T-cell (primary cell): ENCODE measurements around the gene NEURL1B. TPM values are rescaled to one million over a fixed set of nuclear protein-coding genes. Genes with fewer than 3 reads are reported as not detected.
"Not testable (repeated sequence)": the region's sequence is repeated elsewhere in the genome, so short reads cannot be mapped to it uniquely, and the experiment has no call there.

Source experiments
- ATAC-seq, 4 experiments: fragments of 200-7000 bp in 3 of 4; fragments of 150-1000 bp in 1 of 4; cut with Tn5 transposase; replicated peaks in 1 of 4; 1 replicate in 3 of 4; 2 replicates in 1 of 4; pipeline ENCODE4 v1.10.0; 2021; ENCODE audit warnings: moderate library complexity in 3 of 4, mild to moderate bottlenecking in 2 of 4, moderate number of reproducible peaks in 1 of 4
- CTCF ChIA-PET, 2 donors: fragments of 300-600 bp; sonication (Branson Sonifier 250); formaldehyde crosslinking; loops; one replicate each; lab custom pipeline; 2022; ENCODE audit warnings: antibody characterized with exemption in 2 of 2; lab: Charles Lee
- POLR2A ChIA-PET, 2 donors: fragments of 300-600 bp; sonication (Branson Sonifier 250); formaldehyde crosslinking; loops; one replicate each; lab custom pipeline; 2022; ENCODE audit warnings: antibody characterized with exemption in 2 of 2; lab: Charles Lee
- DNase-seq, 35 experiments: peaks; one replicate each; pipeline versions ENCODE4 v3.0.0 to v3.0.0-alpha.2; 2013 to 2023
- H3K27ac ChIP-seq: one replicate; pipeline ENCODE4 v1.5.1; 2013; ENCODE audit warnings: low read length
- H3K27me3 ChIP-seq, 2 experiments: replicated peaks in 1 of 2; 1 replicate in 1 of 2; 2 replicates in 1 of 2; pipeline versions ENCODE4 v1.6.1 to v1.7.0; 2013; ENCODE audit warnings: low read length in 1 of 2, mixed read lengths in 1 of 2; ENCODE audit not compliant: control insufficient read depth in 2 of 2, insufficient read depth in 2 of 2; ENCODE audit errors: extremely low read depth in 1 of 2
- H3K36me3 ChIP-seq, 2 donors: 1 replicate in 1 of 2; 2 replicates in 1 of 2; pipeline versions ENCODE4 v1.6.1 to v1.7.0; 2013; ENCODE audit warnings: low read length in 1 of 2; ENCODE audit not compliant: control insufficient read depth in 2 of 2, insufficient read depth in 1 of 2; ENCODE audit errors: extremely low read depth in 1 of 2
- H3K4me1 ChIP-seq, 2 experiments: 1 replicate in 1 of 2; 2 replicates in 1 of 2; pipeline versions ENCODE4 v1.6.1 to v1.7.0; 2013; ENCODE audit warnings: low read length in 2 of 2, mixed read lengths in 1 of 2; ENCODE audit not compliant: insufficient read depth in 2 of 2, control insufficient read depth in 1 of 2; ENCODE audit errors: extremely low read depth in 1 of 2
- H3K4me3 ChIP-seq, 2 donors: 1 replicate in 1 of 2; 2 replicates in 1 of 2; pipeline versions ENCODE4 v1.5.1 to v1.7.0; 2013; ENCODE audit warnings: mild to moderate bottlenecking in 2 of 2, low read length in 1 of 2, moderate library complexity in 1 of 2; ENCODE audit not compliant: control insufficient read depth in 1 of 2; ENCODE audit errors: extremely low read depth in 1 of 2
- H3K9me3 ChIP-seq: 2 replicates; pipeline ENCODE4 v1.7.0; 2013
- H3K27ac Mint-ChIP-seq, 2 donors: one replicate each; pipeline ENCODE4 v1.8.0; 2020 to 2021; ENCODE audit warnings: mild to moderate bottlenecking in 2 of 2, mixed read lengths in 2 of 2
- H3K27me3 Mint-ChIP-seq, 2 donors: one replicate each; pipeline ENCODE4 v1.8.0; 2021 to 2022; ENCODE audit warnings: mixed read lengths in 2 of 2
- H3K36me3 Mint-ChIP-seq: one replicate; pipeline ENCODE4 v1.8.0; 2021; ENCODE audit warnings: mixed read lengths
- H3K4me1 Mint-ChIP-seq, 3 donors: one replicate each; pipeline ENCODE4 v1.8.0; 2020 to 2022; ENCODE audit warnings: mixed read lengths in 3 of 3, mild to moderate bottlenecking in 1 of 3
- H3K4me3 Mint-ChIP-seq, 3 donors: one replicate each; pipeline ENCODE4 v1.8.0; 2020 to 2022; ENCODE audit warnings: mild to moderate bottlenecking in 3 of 3, mixed read lengths in 3 of 3, moderate library complexity in 3 of 3
- H3K9me3 Mint-ChIP-seq, 3 donors: one replicate each; pipeline ENCODE4 v1.8.0; 2020 to 2022; ENCODE audit warnings: mixed read lengths in 3 of 3
- WGBS: methylation state at CpG from one replicate; pipeline ENCODE4 v1.1.5; 2013; ENCODE audit warnings: missing lambda C conversion rate; ENCODE audit not compliant: insufficient coverage; 5-methylcytosine and 5-hydroxymethylcytosine counted together
- total RNA-seq, 35 experiments: library from RNA in 6 of 35; stranded (reverse) in 6 of 35; fragments of 120-200 nt in 1 of 35; gene quantifications; one replicate each; pipeline versions ENCODE4 v1.2.1 to v1.2.4 and lab custom pipeline; 2013 to 2026

Gene NEURL1B
- total RNA-seq, 5 donors from 2014 or later (not counting 1 experiment from before 2014, with no cell fraction given), result 0.07 to 0.64 (median 0.20) TPM

- ATAC-seq (no peak), DNase-seq (no peak)
- no peaks in the 10 kb centered on the region for H3K36me3 Mint-ChIP-seq
- H3K4me1 Mint-ChIP-seq, result no peaks in the 10 kb centered on the region
- ChIA-PET POLR2A (no interaction called here), CTCF (no interaction called here)
- H3K4me3 Mint-ChIP-seq, result no peak overlapping the region
- H3K27me3 Mint-ChIP-seq, result peaks cover 0 to 3% of the 10 kb centered on the region in 2 donors
- Histone ChIP-seq H3K4me1 (no peaks in the 10 kb centered on the region), H3K4me3 (no peak overlapping the region), H3K27ac (no peak overlapping the region), H3K9me3 (no peaks in the 10 kb centered on the region), H3K27me3 (peaks cover 0 to 5% of the 10 kb centered on the region in 2 experiments), H3K36me3 (no peaks in the 10 kb centered on the region)
- no peak overlapping the region for H3K27ac Mint-ChIP-seq
- WGBS, result 100% methylated on average over 1 of the region's 9 CpGs
- H3K9me3 Mint-ChIP-seq, result peaks cover 0 to 3% (median 0%) of the 10 kb centered on the region in 3 donors
These were observed 29.4 kb downstream of the NEURL1B start for GRCh38 chr5:172670444-172670843.

- Mint-ChIP-seq H3K27me3 (peaks cover 0 to 3% of the 10 kb centered on the region in 2 donors), H3K27ac (no peak overlapping the region), H3K36me3 (no peaks in the 10 kb centered on the region), H3K9me3 (peaks cover 0 to 3% (median 0%) of the 10 kb centered on the region in 3 donors), H3K4me3 (no peak overlapping the region), H3K4me1 (no peaks in the 10 kb centered on the region)
- Histone ChIP-seq H3K4me1 (no peaks in the 10 kb centered on the region), H3K36me3 (no peaks in the 10 kb centered on the region), H3K27ac (no peak overlapping the region), H3K4me3 (no peak overlapping the region), H3K27me3 (peaks cover 0 to 5% of the 10 kb centered on the region in 2 experiments), H3K9me3 (no peaks in the 10 kb centered on the region)
- no peak for DNase-seq
- ATAC-seq, result no peak
- CTCF ChIA-PET, result no interaction called here
- POLR2A ChIA-PET, result no interaction called here
- 100% methylated on average over 2 of the region's 5 CpGs for WGBS
These were observed 30.0 kb downstream of the NEURL1B start for GRCh38 chr5:172671091-172671490.

- H3K36me3 Mint-ChIP-seq, result no peaks in the 10 kb centered on the region
- H3K4me1 Mint-ChIP-seq, result no peaks in the 10 kb centered on the region
- H3K27ac Mint-ChIP-seq, result no peak overlapping the region
- H3K27me3 ChIP-seq, result peaks cover 0 to 8% of the 10 kb centered on the region in 2 experiments
- WGBS, result no CpG with 5 or more reads among the region's 2 CpGs
- peaks cover 0 to 3% (median 0%) of the 10 kb centered on the region in 3 donors for H3K9me3 Mint-ChIP-seq
- CTCF ChIA-PET, result interaction anchor here in 1 of 2 donors (0.6 to 0.8 kb wide), 2 partner anchors 32 to 476 kb away, joined by 3 to 8 read pairs; no protein-coding TSS in a partner anchor
- no peak for ATAC-seq
- H3K4me3 ChIP-seq, result no peak overlapping the region
- POLR2A ChIA-PET, result interaction anchor here in 1 of 2 donors (0.5 kb wide), 1 partner anchor 403 kb away, joined by 3 read pairs; no protein-coding TSS in a partner anchor
- peaks cover 0 to 3% of the 10 kb centered on the region in 2 donors for H3K27me3 Mint-ChIP-seq
- H3K4me1 ChIP-seq, result no peaks in the 10 kb centered on the region
- H3K4me3 Mint-ChIP-seq, result no peak overlapping the region
- H3K9me3 ChIP-seq, result no peaks in the 10 kb centered on the region
- H3K27ac ChIP-seq, result no peak overlapping the region
- H3K36me3 ChIP-seq, result no peaks in the 10 kb centered on the region
- no peak for DNase-seq
These were observed 31.6 kb downstream of the NEURL1B start for GRCh38 chr5:172672681-172673080.

GRCh38 chr5:172674155-172674554, 33.1 kb downstream of the NEURL1B start:
- Mint-ChIP-seq H3K36me3 (no peaks in the 10 kb centered on the region), H3K27me3 (peaks cover 0 to 3% of the 10 kb centered on the region in 2 donors), H3K27ac (no peak overlapping the region), H3K9me3 (peaks cover 0 to 3% (median 0%) of the 10 kb centered on the region in 3 donors), H3K4me1 (no peaks in the 10 kb centered on the region), H3K4me3 (no peak overlapping the region)
- CTCF ChIA-PET, result no interaction called here
- Histone ChIP-seq H3K9me3 (no peaks in the 10 kb centered on the region), H3K36me3 (no peaks in the 10 kb centered on the region), H3K4me1 (no peaks in the 10 kb centered on the region), H3K27me3 (peaks cover 0 to 10% of the 10 kb centered on the region in 2 experiments), H3K4me3 (no peak overlapping the region), H3K27ac (no peak overlapping the region)
- ATAC-seq, result no peak
- no peak for DNase-seq
- POLR2A ChIA-PET, result interaction anchor here in 1 of 2 donors (0.6 kb wide), 1 partner anchor 39 kb away, joined by 7 read pairs; no protein-coding TSS in a partner anchor
- whole genome bisulfite sequencing, result 85% methylated on average over 6 of the region's 7 CpGs

GRCh38 chr5:172676914-172677475, 35.9 kb downstream of the NEURL1B start:
- H3K4me1 Mint-ChIP-seq, result no peaks in the 10 kb centered on the region
- DNase-seq (no peak), ATAC-seq (no peak)
- H3K36me3 Mint-ChIP-seq, result no peaks in the 10 kb centered on the region
- ChIA-PET POLR2A (no interaction called here), CTCF (no interaction called here)
- H3K4me3 Mint-ChIP-seq, result no peak overlapping the region
- Histone ChIP-seq H3K27ac (no peak overlapping the region), H3K9me3 (no peaks in the 10 kb centered on the region), H3K4me3 (no peak overlapping the region), H3K4me1 (no peaks in the 10 kb centered on the region), H3K27me3 (peaks cover 0 to 12% of the 10 kb centered on the region in 2 experiments), H3K36me3 (no peaks in the 10 kb centered on the region)
- no peaks in the 10 kb centered on the region for H3K27me3 Mint-ChIP-seq
- H3K27ac Mint-ChIP-seq, result no peak overlapping the region
- no peaks in the 10 kb centered on the region for H3K9me3 Mint-ChIP-seq
- 81% methylated on average over 4 of the region's 15 CpGs for WGBS

GRCh38 chr5:172678362-172678874, 37.4 kb downstream of the NEURL1B start:
- H3K4me3 Mint-ChIP-seq, CTCF ChIA-PET, H3K27me3 Mint-ChIP-seq, ATAC-seq, DNase-seq, H3K4me1 Mint-ChIP-seq, H3K36me3 Mint-ChIP-seq, POLR2A ChIA-PET, H3K27ac ChIP-seq, H3K4me3 ChIP-seq, H3K9me3 ChIP-seq, H3K9me3 Mint-ChIP-seq, H3K4me1 ChIP-seq, H3K36me3 ChIP-seq, H3K27ac Mint-ChIP-seq: not testable (repeated sequence)
- peaks cover 0 to 12% of the 10 kb centered on the region in 2 experiments for H3K27me3 ChIP-seq
- WGBS, result 60% methylated on average over 1 of the region's 5 CpGs
